ENCODE measurements around the gene PHYKPL.

- TF ChIP-seq, protein P1, sequence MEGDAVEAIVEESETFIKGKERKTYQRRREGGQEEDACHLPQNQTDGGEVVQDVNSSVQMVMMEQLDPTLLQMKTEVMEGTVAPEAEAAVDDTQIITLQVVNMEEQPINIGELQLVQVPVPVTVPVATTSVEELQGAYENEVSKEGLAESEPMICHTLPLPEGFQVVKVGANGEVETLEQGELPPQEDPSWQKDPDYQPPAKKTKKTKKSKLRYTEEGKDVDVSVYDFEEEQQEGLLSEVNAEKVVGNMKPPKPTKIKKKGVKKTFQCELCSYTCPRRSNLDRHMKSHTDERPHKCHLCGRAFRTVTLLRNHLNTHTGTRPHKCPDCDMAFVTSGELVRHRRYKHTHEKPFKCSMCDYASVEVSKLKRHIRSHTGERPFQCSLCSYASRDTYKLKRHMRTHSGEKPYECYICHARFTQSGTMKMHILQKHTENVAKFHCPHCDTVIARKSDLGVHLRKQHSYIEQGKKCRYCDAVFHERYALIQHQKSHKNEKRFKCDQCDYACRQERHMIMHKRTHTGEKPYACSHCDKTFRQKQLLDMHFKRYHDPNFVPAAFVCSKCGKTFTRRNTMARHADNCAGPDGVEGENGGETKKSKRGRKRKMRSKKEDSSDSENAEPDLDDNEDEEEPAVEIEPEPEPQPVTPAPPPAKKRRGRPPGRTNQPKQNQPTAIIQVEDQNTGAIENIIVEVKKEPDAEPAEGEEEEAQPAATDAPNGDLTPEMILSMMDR (IDR thresholded peaks at IDR 0.05; ENCODE audit: extremely low read depth in 1 of 2, insufficient read depth in 1 of 2, low read depth in 1 of 2, low read length in 2 of 2), result no peak
- TF ChIP-seq POLR2A (IDR thresholded peaks at IDR 0.05; ENCODE audit: low read depth, low read length), result no peak
- TF ChIP-seq POLR2AphosphoS5 (IDR thresholded peaks at IDR 0.05; ENCODE audit: insufficient read depth, low read depth, low read length), result no peak
- TF ChIP-seq FOS (IDR thresholded peaks at IDR 0.05; ENCODE audit: borderline replicate concordance, insufficient read depth, low read length), result no peak
- TF ChIP-seq MYC (IDR thresholded peaks at IDR 0.05; ENCODE audit: low read depth, low read length), result no peak
Measured at GRCh38 chr5:178224403-178224802, 8.2 kb downstream of the PHYKPL start.
